ENCODE results near the gene AVPR2.

- TF ChIP-seq CTCF (IDR thresholded peaks at IDR 0.05; ENCODE audit: low read depth, low read length) (no peak), POLR2A (IDR thresholded peaks at IDR 0.05; ENCODE audit: extremely low read depth, insufficient read length) (no peak)
Observed at GRCh38 chrX:153910446-153910845, 6.0 kb downstream of the AVPR2 start.
